K562 (cell line): ENCODE data around the gene CENPV. TPM values are rescaled to one million over a fixed set of nuclear protein-coding genes. Genes with fewer than 3 reads are reported as not detected.
A peak's percentile ranks its signal among the peaks of the same experiment; 100 is the strongest.

Source experiments
- ADNP ChIP-seq: fragments of 200-800 bp; sonication (Bioruptor generic); IDR thresholded peaks from 2 replicates; pipeline ENCODE4 v1.6.1; 2016; ENCODE audit warnings: missing genetic modification characterization, missing compliant biosample characterization
- CBX3 ChIP-seq, 2 experiments: IDR thresholded peaks; 1 replicate in 1 of 2; 2 replicates in 1 of 2; pipeline ENCODE4 v1.6.1; 2012; ENCODE audit warnings: inconsistent platforms in 2 of 2, low read length in 2 of 2, borderline replicate concordance in 1 of 2, control low read depth in 1 of 2
- DPF2 ChIP-seq: fragments of 450-650 bp; IDR thresholded peaks from 2 replicates; pipeline ENCODE4 v1.6.1; 2016
- E2F3 ChIP-seq: fragments of 250-450 bp; sonication (Bioruptor Pico); IDR thresholded peaks from 2 replicates; pipeline ENCODE4 v1.4.0; 2020; ENCODE audit warnings: mild to moderate bottlenecking
- MTA3 ChIP-seq: fragments of 450-650 bp; formaldehyde crosslinking; IDR thresholded peaks from 2 replicates; pipeline ENCODE4 v1.6.1; 2017; ENCODE audit warnings: mild to moderate bottlenecking, borderline replicate concordance
- MXI1 ChIP-seq: IDR thresholded peaks from 2 replicates; pipeline ENCODE4 v1.6.1; 2011; ENCODE audit warnings: low read depth, mild to moderate bottlenecking, improper control_type of control experiment, low read length
- POLR3G ChIP-seq: IDR thresholded peaks from 2 replicates; pipeline ENCODE4 v1.6.1; 2011; ENCODE audit not compliant: insufficient read length, insufficient replicate concordance; ENCODE audit errors: extremely low read depth
- RUNX1 ChIP-seq: sonication (generic); IDR thresholded peaks from 2 replicates; pipeline ENCODE4 v1.6.1; 2016; ENCODE audit warnings: antibody characterized with exemption, low read depth
- SAFB ChIP-seq: fragments of 200-400 bp; formaldehyde crosslinking; IDR thresholded peaks from 2 replicates; pipeline ENCODE4 v1.6.1; 2017; ENCODE audit warnings: low read depth, low read length, borderline replicate concordance
- SPI1 ChIP-seq: IDR thresholded peaks from 2 replicates; pipeline ENCODE4 v1.6.1; 2011; ENCODE audit warnings: low read depth, low read length, control low read depth, borderline replicate concordance
- TOE1 ChIP-seq, 2 experiments: fragments of 450-650 bp in 1 of 2; sonication (generic) in 1 of 2; formaldehyde crosslinking in 1 of 2; IDR thresholded peaks; 2 replicates each; pipeline versions ENCODE4 v1.7.1 to v1.8.0; 2016 to 2022; ENCODE audit warnings: borderline replicate concordance in 2 of 2, mild to moderate bottlenecking in 2 of 2, antibody characterized with exemption in 1 of 2, inconsistent platforms in 1 of 2, low read depth in 1 of 2, missing genetic modification reagents in 1 of 2, moderate library complexity in 1 of 2
- ZNF133 ChIP-seq: fragments of 250-450 bp; sonication (Bioruptor Pico); IDR thresholded peaks from 2 replicates; pipeline ENCODE4 v1.4.0; 2020; ENCODE audit warnings: mild to moderate bottlenecking
- ZNF785 ChIP-seq: fragments of 250-450 bp; sonication (Bioruptor Pico); IDR thresholded peaks from 2 replicates; pipeline ENCODE4 v1.4.0; 2020; ENCODE audit warnings: mild to moderate bottlenecking
- polyA plus RNA-seq, 8 experiments: library from polyadenylated mRNA; depleted of rRNA in 4 of 8; stranded (reverse) in 5 of 8; unstranded in 3 of 8; fragments of >200 nt; fragmentation: Nextera tagmentation in 2 of 8; fragmentation: Illumina TruSeq in 1 of 8; extraction: Ambion mirVana in 2 of 8; extraction: Trizol in 1 of 8; gene quantifications; 2 replicates each; pipeline versions ENCODE4 v1.2.1 to v1.2.3, GENCODE V29; 2011 to 2014; ENCODE audit warnings: inconsistent platforms in 1 of 8, missing spikeins in 1 of 8
- total RNA-seq, 7 experiments: library from RNA; depleted of rRNA in 6 of 7; stranded (reverse); fragments of >200 nt in 6 of 7; fragmentation: Illumina TruSeq in 2 of 7; extraction: Trizol in 2 of 7; gene quantifications; 2 replicates each; pipeline versions ENCODE4 v1.2.1 to v1.2.3, GENCODE V29; 2011 to 2021; ENCODE audit warnings: low replicate concordance in 1 of 7
- TF ChIP-seq, protein P1 (sequence below): conservative IDR thresholded peaks from 2 replicates; pipeline ENCODE4 v1.6.1; 2011; ENCODE audit warnings: low read depth, mild to moderate bottlenecking, low read length; ENCODE audit not compliant: control insufficient read depth
- TF ChIP-seq, protein P2 (sequence below), 2 experiments: fragments of 450-650 bp; IDR thresholded peaks; 2 replicates each; pipeline ENCODE4 v1.6.1; 2018; ENCODE audit warnings: mild to moderate bottlenecking in 2 of 2, low read depth in 1 of 2; ENCODE audit not compliant: partially characterized antibody in 2 of 2
- TF ChIP-seq, protein P3 (sequence below): sonication (generic); IDR thresholded peaks from 2 replicates; pipeline ENCODE4 v1.6.1; 2016
- TF ChIP-seq, protein P4 (sequence below): IDR thresholded peaks from 2 replicates; pipeline ENCODE4 v1.6.1; 2011; ENCODE audit not compliant: insufficient read length; ENCODE audit errors: extremely low read depth
- TF ChIP-seq, protein P5 (sequence below): fragments of 250-450 bp; sonication (Bioruptor Pico); IDR thresholded peaks from 2 replicates; pipeline ENCODE4 v1.5.0; 2021

CENPV gene
- total and polyA plus RNA-seq, 9 of the 15 experiments (the other 6 are each of a cell fraction or from before 2014, with no cell fraction given) = 17.8 to 131 (median 89.3) TPM

DNA sequence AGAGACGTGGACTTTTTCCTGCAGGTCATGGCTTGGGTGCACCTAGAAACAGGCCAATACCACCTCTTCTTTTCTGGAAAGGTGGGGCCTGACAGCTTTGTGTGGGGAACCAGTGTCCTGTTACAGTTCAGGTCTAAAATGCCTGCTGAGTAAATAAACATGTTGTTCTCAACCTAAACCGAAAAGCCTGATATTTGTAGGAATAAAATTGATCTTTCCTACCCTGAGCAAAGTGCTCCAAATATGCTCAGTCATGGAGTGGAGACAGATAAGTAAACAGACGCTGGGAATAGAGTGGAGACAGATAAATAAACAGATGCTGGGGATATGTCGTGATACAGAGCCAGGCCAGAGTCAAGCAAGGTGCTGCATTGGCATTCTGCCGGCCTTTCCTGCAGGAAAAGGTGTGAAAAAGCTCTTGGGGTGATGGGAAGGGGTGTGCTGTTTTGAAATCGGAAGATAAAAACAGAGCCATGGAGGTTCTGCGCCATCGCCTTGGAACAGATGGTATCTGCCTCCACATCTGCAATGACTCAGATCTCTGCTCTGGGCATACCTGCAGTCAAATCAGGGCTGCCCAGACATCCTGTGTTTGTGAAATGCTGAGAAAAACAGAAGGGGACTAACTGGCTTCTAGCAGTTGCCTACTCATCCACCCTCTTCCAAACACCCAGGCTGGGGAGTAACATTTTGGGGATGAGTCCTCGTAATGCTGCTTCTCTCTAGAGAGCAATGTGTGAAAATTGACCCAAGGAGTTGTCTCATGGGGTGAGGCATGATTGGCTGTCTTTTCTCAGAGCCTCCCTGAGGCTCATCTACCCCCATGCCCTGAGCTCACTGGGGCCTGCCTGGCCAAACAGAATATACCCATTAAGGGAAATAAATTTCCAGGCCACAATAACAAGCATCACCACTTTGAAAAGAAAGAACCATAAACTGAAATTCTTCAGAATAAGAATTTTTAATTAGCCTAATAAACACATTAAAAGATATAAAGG lies 45.3 kb upstream of the CENPV start (continued):
- no peak for TF ChIP-seq POLR3G
- TF ChIP-seq, protein P1, sequence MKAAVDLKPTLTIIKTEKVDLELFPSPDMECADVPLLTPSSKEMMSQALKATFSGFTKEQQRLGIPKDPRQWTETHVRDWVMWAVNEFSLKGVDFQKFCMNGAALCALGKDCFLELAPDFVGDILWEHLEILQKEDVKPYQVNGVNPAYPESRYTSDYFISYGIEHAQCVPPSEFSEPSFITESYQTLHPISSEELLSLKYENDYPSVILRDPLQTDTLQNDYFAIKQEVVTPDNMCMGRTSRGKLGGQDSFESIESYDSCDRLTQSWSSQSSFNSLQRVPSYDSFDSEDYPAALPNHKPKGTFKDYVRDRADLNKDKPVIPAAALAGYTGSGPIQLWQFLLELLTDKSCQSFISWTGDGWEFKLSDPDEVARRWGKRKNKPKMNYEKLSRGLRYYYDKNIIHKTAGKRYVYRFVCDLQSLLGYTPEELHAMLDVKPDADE = 0 out of 2 replicates have a peak, but pooled peaks have one; percentile 44
- no peak for TF ChIP-seq SAFB
- TF ChIP-seq TOE1 (IDR thresholded peaks at IDR 0.05; ENCODE audit: borderline replicate concordance) = no peak
- no peak for TF ChIP-seq TOE1 (CRISPR knock-in tag; IDR thresholded peaks at IDR 0.05; ENCODE audit: borderline replicate concordance, low read depth)
- no peak for TF ChIP-seq SPI1
- peak; percentile 89 for TF ChIP-seq DPF2
- no peak for TF ChIP-seq ZNF785 (CRISPR knock-in tag)
- TF ChIP-seq, protein P2, sequence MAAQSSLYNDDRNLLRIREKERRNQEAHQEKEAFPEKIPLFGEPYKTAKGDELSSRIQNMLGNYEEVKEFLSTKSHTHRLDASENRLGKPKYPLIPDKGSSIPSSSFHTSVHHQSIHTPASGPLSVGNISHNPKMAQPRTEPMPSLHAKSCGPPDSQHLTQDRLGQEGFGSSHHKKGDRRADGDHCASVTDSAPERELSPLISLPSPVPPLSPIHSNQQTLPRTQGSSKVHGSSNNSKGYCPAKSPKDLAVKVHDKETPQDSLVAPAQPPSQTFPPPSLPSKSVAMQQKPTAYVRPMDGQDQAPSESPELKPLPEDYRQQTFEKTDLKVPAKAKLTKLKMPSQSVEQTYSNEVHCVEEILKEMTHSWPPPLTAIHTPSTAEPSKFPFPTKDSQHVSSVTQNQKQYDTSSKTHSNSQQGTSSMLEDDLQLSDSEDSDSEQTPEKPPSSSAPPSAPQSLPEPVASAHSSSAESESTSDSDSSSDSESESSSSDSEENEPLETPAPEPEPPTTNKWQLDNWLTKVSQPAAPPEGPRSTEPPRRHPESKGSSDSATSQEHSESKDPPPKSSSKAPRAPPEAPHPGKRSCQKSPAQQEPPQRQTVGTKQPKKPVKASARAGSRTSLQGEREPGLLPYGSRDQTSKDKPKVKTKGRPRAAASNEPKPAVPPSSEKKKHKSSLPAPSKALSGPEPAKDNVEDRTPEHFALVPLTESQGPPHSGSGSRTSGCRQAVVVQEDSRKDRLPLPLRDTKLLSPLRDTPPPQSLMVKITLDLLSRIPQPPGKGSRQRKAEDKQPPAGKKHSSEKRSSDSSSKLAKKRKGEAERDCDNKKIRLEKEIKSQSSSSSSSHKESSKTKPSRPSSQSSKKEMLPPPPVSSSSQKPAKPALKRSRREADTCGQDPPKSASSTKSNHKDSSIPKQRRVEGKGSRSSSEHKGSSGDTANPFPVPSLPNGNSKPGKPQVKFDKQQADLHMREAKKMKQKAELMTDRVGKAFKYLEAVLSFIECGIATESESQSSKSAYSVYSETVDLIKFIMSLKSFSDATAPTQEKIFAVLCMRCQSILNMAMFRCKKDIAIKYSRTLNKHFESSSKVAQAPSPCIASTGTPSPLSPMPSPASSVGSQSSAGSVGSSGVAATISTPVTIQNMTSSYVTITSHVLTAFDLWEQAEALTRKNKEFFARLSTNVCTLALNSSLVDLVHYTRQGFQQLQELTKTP (IDR thresholded peaks at IDR 0.05; ENCODE audit: low read depth in 1 of 2, partially characterized antibody in 2 of 2) = no peak
- no peak for TF ChIP-seq ADNP (tag)
- no peak for TF ChIP-seq E2F3 (CRISPR knock-in tag)
- TF ChIP-seq, protein P3, sequence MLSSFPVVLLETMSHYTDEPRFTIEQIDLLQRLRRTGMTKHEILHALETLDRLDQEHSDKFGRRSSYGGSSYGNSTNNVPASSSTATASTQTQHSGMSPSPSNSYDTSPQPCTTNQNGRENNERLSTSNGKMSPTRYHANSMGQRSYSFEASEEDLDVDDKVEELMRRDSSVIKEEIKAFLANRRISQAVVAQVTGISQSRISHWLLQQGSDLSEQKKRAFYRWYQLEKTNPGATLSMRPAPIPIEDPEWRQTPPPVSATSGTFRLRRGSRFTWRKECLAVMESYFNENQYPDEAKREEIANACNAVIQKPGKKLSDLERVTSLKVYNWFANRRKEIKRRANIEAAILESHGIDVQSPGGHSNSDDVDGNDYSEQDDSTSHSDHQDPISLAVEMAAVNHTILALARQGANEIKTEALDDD = peak; percentile 58; the same call in 1 of the 2 replicates
- TF ChIP-seq, protein P4, sequence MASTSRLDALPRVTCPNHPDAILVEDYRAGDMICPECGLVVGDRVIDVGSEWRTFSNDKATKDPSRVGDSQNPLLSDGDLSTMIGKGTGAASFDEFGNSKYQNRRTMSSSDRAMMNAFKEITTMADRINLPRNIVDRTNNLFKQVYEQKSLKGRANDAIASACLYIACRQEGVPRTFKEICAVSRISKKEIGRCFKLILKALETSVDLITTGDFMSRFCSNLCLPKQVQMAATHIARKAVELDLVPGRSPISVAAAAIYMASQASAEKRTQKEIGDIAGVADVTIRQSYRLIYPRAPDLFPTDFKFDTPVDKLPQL = no peak
- no peak for TF ChIP-seq ZNF133 (CRISPR knock-in tag)
- no peak for TF ChIP-seq MTA3
- no peak for TF ChIP-seq CBX3 (IDR thresholded peaks at IDR 0.05; ENCODE audit: borderline replicate concordance in 1 of 2, low read length in 2 of 2)
- TF ChIP-seq, protein P5, sequence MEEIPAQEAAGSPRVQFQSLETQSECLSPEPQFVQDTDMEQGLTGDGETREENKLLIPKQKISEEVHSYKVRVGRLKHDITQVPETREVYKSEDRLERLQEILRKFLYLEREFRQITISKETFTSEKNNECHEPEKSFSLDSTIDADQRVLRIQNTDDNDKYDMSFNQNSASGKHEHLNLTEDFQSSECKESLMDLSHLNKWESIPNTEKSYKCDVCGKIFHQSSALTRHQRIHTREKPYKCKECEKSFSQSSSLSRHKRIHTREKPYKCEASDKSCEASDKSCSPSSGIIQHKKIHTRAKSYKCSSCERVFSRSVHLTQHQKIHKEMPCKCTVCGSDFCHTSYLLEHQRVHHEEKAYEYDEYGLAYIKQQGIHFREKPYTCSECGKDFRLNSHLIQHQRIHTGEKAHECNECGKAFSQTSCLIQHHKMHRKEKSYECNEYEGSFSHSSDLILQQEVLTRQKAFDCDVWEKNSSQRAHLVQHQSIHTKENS = no peak
- no peak for TF ChIP-seq RUNX1
- no peak for TF ChIP-seq MXI1
